Measurements from ENCODE around the gene PIEZO2.

Gene PIEZO2

GRCh38 chr18:11150271-11150615 lies 874 bp upstream of the PIEZO2 start:
- no peak for DNase-seq (ENCODE audit: low read depth in 1 of 2, low spot score in 1 of 2)
- no peak for TF ChIP-seq CTCF (IDR thresholded peaks at IDR 0.05; ENCODE audit: insufficient read depth, low read length)
- no peak for TF ChIP-seq POLR2AphosphoS5 (IDR thresholded peaks at IDR 0.05; ENCODE audit: low read depth)
- no peak for TF ChIP-seq SPI1 (IDR thresholded peaks at IDR 0.05; ENCODE audit: borderline replicate concordance, low read depth)
- no peak for TF ChIP-seq GABPA (IDR thresholded peaks at IDR 0.05; ENCODE audit: low read depth)
- TF ChIP-seq REST (IDR thresholded peaks at IDR 0.05; ENCODE audit: insufficient replicate concordance, low read depth), result no peak
- Histone ChIP-seq H3K27me3 (ENCODE audit: insufficient read depth, poor library complexity, severe bottlenecking) (peaks cover 44% of the 10 kb centered on the region), H3K27ac (replicated peaks) (no peak overlapping the region), H3K4me3 (replicated peaks; ENCODE audit: insufficient read depth, low read length) (no peak overlapping the region)

GRCh38 chr18:11148680-11149440 lies 509 bp downstream of the PIEZO2 start:
- Histone ChIP-seq H3K27ac (replicated peaks) (no peak overlapping the region), H3K27me3 (ENCODE audit: insufficient read depth, poor library complexity, severe bottlenecking) (peaks cover 40% of the 10 kb centered on the region), H3K4me3 (replicated peaks; ENCODE audit: insufficient read depth, low read length) (no peak overlapping the region)
- DNase-seq (ENCODE audit: low read depth in 1 of 2, low spot score in 1 of 2), result no peak
- no peak for TF ChIP-seq CTCF (IDR thresholded peaks at IDR 0.05; ENCODE audit: insufficient read depth, low read length)
- no peak for TF ChIP-seq REST (IDR thresholded peaks at IDR 0.05; ENCODE audit: insufficient replicate concordance, low read depth)
- no peak for TF ChIP-seq POLR2AphosphoS5 (IDR thresholded peaks at IDR 0.05; ENCODE audit: low read depth)
- TF ChIP-seq SPI1 (IDR thresholded peaks at IDR 0.05; ENCODE audit: borderline replicate concordance, low read depth), result no peak
- TF ChIP-seq GABPA (IDR thresholded peaks at IDR 0.05; ENCODE audit: low read depth), result no peak

- peaks cover 40% of the 10 kb centered on the region for H3K27me3 ChIP-seq (ENCODE audit: insufficient read depth, poor library complexity, severe bottlenecking)
- DNase-seq (ENCODE audit: low read depth in 1 of 2, low spot score in 1 of 2), result no peak
- H3K27ac ChIP-seq (replicated peaks), result no peak overlapping the region
- TF ChIP-seq SPI1 (IDR thresholded peaks at IDR 0.05; ENCODE audit: borderline replicate concordance, low read depth) (no peak), CTCF (IDR thresholded peaks at IDR 0.05; ENCODE audit: insufficient read depth, low read length) (no peak), REST (IDR thresholded peaks at IDR 0.05; ENCODE audit: insufficient replicate concordance, low read depth) (no peak), POLR2AphosphoS5 (IDR thresholded peaks at IDR 0.05; ENCODE audit: low read depth) (no peak), GABPA (IDR thresholded peaks at IDR 0.05; ENCODE audit: low read depth) (no peak)
- H3K4me3 ChIP-seq (replicated peaks; ENCODE audit: insufficient read depth, low read length), result no peak overlapping the region
Observed at GRCh38 chr18:11147962-11148679, 1.2 kb downstream of the PIEZO2 start.
